Renal cortical epithelial cell (primary cell): ENCODE measurements around the gene TGFBR3L. TPM values are rescaled to one million over a fixed set of nuclear protein-coding genes. Genes with fewer than 3 reads are reported as not detected.
"Not testable (repeated sequence)": the region's sequence is repeated elsewhere in the genome, so short reads cannot be mapped to it uniquely, and the experiment has no call there.

Experiments used
- DNase-seq: peaks from one replicate; pipeline ENCODE4 v3.0.0-alpha.2; 2011; ENCODE audit warnings: low read depth
- total RNA-seq: library from RNA; depleted of rRNA; stranded (reverse); fragments of >200 nt; gene quantifications from 2 replicates; pipeline ENCODE4 v1.2.3, GENCODE V29; 2014

TGFBR3L gene
- total RNA-seq, 1 donor from 2014 or later: 0.75 TPM

- no peak for DNase-seq
Observed at GRCh38 chr19:7917267-7918061, 2.8 kb downstream of the TGFBR3L start.

GRCh38 chr19:7918062-7918614, 3.5 kb downstream of the TGFBR3L start:
- not testable (repeated sequence) for DNase-seq

DNA sequence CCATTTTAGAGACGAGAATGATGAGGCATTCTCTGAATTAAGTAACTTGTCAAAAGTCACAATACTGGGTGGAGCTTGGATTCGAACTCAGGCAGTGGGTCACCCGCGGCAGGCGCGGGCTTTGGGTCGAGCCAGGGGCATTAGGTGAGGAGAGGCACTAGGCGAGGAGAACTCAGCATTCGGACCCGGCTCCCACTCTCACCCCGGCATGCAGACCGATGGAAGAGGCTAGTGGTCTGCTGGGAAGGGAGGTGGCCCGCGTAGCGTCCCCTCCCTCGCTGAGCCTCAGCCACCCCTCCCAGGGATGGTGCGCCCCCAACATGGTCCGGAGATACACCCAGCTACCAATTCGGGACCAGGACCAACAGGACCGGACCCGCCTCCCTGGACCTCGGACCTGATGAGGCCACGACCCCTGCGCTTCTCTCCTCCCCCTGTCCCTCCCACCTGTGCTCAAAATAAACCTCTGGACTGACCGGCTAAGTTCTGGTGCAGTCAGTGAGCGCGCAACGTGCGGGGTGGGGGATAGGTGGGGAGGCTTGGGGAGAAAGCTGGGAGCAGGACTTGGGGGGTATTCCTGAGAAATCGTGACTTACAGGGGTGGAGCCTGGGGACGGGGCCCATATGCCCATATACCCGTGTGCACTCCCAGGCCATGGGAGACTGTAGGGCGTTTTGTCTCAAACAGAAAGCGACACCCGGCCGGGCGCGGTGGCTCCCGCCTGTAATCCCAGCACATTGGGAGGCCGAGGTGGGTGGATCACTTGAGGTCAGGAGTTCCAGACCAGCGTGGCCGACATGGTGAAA, 4.2 kb downstream of the TGFBR3L start:
- DNase-seq: no peak

GRCh38 chr19:7919610-7920518, 5.2 kb downstream of the TGFBR3L start, which contains the start of gene SNAPC2:
Gene SNAPC2, plus strand, starts transcription at chr19:7920338. Its CDS starts 29 bp downstream, at chr19:7920367.
- peak; percentile 77 for DNase-seq

DNA sequence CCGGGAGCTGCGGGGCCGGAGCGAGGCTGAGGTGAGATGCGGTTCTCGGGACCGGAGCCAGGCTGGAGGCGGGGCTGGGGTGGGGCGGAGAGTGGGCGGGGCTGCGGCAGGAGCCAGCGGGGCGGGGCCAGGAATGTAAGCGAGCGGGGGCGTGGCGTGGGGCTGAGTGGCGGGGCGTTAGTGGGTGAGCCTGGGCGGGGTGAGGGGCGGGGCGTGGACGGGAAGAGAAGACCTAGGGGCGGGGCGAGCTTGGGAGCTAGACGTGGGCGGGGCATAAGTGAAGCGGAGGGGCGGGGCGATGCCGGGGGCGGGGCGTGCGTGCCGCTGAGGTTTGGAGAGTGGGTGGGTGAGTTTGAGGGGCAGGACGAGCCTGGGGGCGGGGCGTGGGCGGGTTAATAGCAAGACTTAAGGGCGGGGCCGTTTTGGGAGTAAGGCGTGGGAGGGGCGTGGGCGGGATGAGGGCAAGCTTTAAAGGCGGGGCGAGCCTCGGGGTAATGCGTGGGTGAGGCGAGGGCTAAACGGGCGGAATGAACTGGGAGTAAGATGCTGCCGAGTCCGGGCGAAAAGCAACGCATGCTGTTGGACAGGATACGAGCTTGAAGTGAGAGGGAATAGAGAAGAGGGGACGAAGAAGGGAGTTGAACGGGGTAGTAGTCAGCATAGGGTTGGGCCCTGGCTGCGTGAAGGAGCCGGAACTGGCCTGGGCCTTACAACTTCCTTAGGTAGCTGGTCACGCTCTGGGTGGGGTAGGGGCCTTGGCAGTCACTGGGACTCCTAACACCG, 6.1 kb downstream of the TGFBR3L start:
- peak; percentile 82 for DNase-seq

DNA sequence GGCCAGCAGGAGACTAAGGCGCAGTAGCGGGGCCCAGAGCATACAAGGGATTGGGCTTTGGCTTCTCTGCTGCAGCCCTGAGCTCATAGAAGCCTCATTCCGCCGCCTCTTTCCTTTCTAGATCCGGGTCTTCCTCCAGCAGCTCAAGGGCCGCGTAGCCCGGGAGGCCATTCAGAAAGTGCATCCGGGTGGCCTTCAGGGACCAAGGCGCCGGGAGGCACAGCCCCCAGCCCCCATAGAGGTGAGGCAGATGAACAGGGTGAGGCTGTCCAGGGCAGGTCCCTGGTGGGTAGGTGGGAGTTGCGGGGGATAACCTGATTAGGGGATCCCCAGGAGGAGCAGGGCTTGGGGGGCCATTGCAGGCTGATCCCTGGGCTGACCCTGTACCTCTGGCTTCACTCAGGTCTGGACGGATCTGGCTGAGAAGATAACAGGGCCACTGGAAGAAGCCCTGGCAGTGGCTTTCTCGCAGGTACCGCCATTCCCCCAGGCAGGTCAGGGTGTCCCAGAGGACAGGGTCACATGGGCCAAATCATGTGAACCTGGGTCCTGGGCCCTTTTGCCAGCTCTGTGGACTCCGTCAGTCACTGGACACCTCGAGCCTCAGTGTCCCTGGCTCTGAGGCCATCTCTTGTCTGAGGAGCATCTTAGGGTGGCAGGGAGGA, 6.8 kb downstream of the TGFBR3L start:
- no peak for DNase-seq

- DNase-seq: no peak
Observed at GRCh38 chr19:7921967-7922835, 7.6 kb downstream of the TGFBR3L start.

GRCh38 chr19:7922836-7923195, 8.2 kb downstream of the TGFBR3L start:
- no peak for DNase-seq

DNA sequence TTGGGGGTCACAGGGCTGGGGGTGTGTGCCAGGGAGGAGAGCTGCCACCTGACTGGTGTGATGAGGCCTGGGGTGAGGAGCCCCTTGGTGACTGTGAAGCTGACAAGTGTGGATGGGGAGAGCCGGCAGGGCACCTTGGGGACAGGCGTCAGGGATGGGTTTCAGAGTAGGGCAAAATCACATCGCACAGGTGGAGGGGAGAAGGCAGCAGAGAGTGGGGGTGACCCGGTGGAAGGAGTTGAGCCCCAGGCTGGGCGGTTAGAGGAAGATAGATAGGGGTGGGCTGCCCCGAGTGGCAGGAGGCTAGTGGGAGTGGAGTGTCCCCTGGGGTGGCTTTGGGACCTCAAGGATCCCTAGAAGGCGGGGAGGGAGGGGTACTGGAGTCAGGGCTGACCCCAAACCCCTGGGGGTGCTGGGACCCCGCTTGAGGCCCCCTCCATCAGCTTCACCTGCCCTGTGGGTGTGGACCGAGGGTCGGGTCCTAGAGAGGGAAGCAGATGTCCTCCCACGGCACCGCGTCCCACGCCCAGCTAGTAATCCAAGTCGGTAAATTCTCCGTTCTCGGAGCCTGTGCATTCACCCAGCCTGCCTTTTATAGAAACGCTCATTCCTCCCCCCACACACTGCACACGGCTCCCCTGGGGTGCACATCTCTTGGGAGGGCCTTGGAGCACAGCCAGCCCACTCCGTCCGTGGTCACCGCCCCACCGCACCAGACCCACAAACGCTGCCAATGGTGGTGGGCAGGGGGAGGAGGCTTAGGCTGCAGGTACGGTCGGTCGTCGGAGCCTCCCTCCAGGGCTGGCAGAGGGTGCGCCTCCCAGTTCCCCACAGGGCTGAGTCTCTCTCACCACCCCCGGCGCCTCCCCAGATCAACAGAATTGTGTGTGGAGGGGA, 8.9 kb downstream of the TGFBR3L start:
- DNase-seq: no peak

- no peak for DNase-seq
Observed at GRCh38 chr19:7924241-7924640, 9.6 kb downstream of the TGFBR3L start.

- DNase-seq: no peak
Observed at GRCh38 chr19:7924651-7925170, 10.1 kb downstream of the TGFBR3L start.

- peak; percentile 40 for DNase-seq
Observed at GRCh38 chr19:7925171-7925851, 10.7 kb downstream of the TGFBR3L start.

DNA sequence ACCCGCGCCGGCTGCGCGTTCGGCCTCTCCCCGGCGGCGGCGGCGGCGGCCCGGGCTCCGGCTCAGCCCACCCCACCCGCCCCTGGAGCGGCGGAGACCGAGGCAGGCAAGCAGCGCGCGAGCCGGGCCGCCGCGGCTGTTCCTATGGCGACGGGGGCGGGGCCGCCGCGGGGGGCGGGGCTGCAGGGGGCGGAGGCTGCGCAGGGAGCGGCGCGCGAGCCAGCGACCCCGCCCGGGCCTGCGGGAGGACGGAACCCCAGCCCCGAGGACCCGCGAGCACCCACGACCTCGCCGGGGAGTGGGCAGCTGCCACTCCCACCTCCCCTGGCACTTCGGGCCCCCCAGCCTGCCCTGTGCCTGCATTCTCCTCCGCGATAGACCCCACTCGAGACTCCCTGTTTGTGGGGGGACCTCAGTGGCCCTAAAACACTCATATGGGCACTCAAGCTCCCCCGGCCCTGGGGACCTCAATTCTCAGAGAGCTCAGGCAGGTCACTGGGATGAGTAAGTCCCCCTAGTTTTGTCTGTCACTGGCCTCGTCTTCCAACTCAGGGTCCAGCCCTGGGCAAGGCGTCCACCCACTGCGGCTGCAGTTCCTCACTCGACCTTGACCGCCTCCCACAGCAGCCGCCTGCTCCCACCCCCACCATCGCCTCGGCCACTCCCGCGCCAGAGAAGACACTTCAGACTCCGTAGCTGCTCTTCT, 11.5 kb downstream of the TGFBR3L start, which contains the start of gene CTXN1:
Gene CTXN1 (minus strand): TSS at position 115 of the 706 bp plus-strand sequence. CDS start 597 bp downstream, outside the sequence.
- no peak for DNase-seq

DNA sequence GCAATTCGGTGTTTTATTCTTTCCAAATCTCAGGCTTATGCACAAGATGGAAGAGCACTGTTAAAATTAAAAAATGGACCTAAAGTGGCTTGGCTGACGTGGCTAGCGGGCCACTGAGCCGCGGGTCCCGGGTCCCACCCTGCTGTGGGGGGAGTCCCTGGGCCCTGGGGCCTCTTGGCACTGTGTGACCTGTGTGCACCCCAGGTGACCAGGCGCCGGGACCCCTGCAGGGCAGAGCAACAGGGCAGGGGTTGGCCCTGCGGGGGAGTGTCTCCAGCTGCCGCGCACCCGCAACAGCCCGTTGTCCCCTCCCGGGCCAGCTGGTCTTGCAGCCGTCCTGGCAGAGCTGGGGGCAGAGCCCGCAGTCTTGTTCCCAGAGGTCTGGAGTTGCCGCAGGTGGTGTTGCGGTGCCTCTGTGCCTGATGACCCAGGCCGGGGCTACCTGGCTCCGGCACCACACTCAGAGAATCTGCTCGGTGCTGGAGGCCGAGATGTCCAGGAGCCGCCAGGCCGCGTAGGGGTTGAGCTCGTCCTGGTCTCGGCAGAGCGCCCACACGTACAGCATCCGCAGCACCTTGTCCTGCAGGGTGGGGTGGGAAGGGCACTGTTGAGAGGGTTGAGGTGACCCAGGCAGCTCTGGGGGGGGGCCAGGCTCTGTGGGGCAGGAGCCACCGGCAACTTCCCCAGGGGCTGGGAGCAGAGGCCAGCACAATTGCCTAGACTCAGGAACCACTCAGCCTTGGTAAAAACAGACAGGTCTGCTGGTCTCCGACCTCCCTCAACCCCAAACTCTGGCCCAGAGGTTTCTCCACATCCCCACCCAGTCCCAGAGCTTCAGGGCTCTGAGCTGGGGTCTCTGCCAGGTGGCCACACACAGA, 12.3 kb downstream of the TGFBR3L start:
- no peak for DNase-seq

DNA sequence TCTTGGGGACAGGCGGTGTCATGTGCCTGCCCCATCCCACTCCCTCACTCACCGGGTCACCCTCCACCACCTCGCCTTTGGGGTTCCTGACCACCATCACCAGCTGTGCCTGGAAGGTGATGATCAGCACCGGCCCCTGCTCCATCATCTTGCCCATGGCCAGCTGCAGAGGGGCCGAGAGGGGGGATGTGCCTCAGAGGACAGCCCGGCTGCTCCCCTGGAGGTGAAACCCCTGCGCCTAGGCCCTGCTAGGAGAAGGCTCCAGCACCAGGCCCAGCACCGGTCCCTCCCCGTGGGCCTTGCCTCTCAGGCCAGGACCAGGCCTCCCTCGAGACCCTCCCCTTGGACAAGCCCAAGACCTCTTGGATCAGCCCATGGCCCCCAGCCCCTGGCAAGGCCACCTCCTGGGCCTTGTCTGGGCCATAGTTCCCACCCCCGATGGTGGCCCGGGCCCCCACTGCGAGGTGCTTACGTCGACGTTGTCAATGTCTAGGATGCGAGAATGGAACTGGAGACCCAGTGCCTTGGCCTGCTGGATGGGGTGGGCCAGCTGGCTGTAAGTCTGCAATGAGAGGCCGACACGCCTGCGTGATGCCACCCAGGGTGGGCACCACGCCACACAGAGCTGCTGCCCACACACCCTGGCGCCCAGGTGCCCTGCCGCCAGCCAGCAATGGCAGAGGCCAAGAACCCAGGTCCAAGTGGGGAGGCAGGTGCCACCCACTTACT, 13.1 kb downstream of the TGFBR3L start:
- no peak for DNase-seq
